Thyroid gland (tissue), 4 donors: ENCODE results near the gene CCDC7. TPM values are rescaled to one million over a fixed set of nuclear protein-coding genes. Genes with fewer than 3 reads are reported as not detected.
"Not testable (repeated sequence)": the region's sequence is repeated elsewhere in the genome, so short reads cannot be mapped to it uniquely, and the experiment has no call there.

Source experiments
- DNase-seq, 2 donors: peaks; one replicate each; pipeline ENCODE4 v3.0.0-alpha.2; 2019
- H3K27ac ChIP-seq, 3 donors: fragments of 200-600 bp; sonication (generic); 1 replicate in 2 of 3; 2 replicates in 1 of 3; pipeline ENCODE4 v1.5.1; 2016 to 2019; ENCODE audit warnings: mild to moderate bottlenecking in 1 of 3, moderate library complexity in 1 of 3
- H3K27me3 ChIP-seq: fragments of 200-600 bp; sonication (generic); one replicate; pipeline ENCODE4 v1.5.1; 2019
- H3K36me3 ChIP-seq, 2 donors: fragments of 200-600 bp; sonication (generic); one replicate each; pipeline ENCODE4 v1.5.1; 2016 to 2019
- H3K4me1 ChIP-seq, 2 donors: fragments of 200-600 bp; sonication (generic); one replicate each; pipeline ENCODE4 v1.5.1; 2017 to 2019
- H3K4me3 ChIP-seq, 3 donors: fragments of 200-600 bp; sonication (generic); replicated peaks in 1 of 3; 1 replicate in 2 of 3; 2 replicates in 1 of 3; pipeline ENCODE4 v1.5.1; 2016; ENCODE audit warnings: mild to moderate bottlenecking in 1 of 3
- H3K9me3 ChIP-seq: fragments of 200-600 bp; sonication (generic); one replicate; pipeline ENCODE4 v1.5.1; 2017
- POLR2A ChIP-seq, 2 donors: fragments of 450-650 bp; IDR thresholded peaks; one replicate each; pipeline ENCODE4 v1.6.1; 2017; ENCODE audit warnings: antibody characterized with exemption in 2 of 2, mild to moderate bottlenecking in 2 of 2, moderate library complexity in 1 of 2
- WGBS, 2 donors: methylation state at CpG; one replicate each; pipeline ENCODE4 v1.1.5; 2017; 5-methylcytosine and 5-hydroxymethylcytosine counted together
- intact Hi-C: fragments of 100-400 bp; cut with DNase I; formaldehyde crosslinking; loops from one replicate; pipeline ENCODE4 v1.15.1; 2023
- total RNA-seq, 4 donors: library from RNA; depleted of rRNA; stranded (reverse); fragments of >200 nt; gene quantifications; one replicate each; pipeline ENCODE4 v1.2.3, GENCODE V29; 2016
- TF ChIP-seq, protein P1 (sequence below), 6 experiments: fragments of 200-600 bp in 3 of 6; fragments of 450-650 bp in 3 of 6; sonication (generic) in 3 of 6; IDR thresholded peaks; one replicate each; pipeline ENCODE4 v1.5.1; 2016 to 2019; ENCODE audit warnings: antibody characterized with exemption in 6 of 6, mild to moderate bottlenecking in 2 of 6, inconsistent platforms in 1 of 6, moderate library complexity in 1 of 6

The CCDC7 gene
- total RNA-seq, 4 donors from 2014 or later = 41.2 to 69.0 (median 55.2) TPM

DNA sequence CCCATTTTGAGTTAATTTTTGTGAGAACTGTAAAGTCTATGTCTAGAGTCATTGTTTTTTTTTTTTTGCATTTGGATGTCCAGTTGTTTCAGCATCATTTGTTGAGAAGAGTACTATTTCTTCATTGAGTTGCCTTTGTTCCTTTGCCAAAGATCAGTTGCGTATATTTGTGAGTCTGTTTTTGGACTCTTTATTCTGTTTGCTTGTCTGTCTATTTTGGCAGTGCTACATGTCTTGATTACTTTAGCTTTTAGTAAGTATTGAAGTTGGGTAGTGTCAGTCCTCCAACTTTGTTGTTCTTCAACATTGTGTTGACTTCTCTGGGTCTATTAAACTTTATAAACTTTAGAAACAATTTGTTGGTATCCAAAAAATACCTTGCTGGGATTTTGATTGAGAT is 31.6 kb downstream of the CCDC7 start:
- no peak overlapping the region for H3K27ac ChIP-seq
- TF ChIP-seq, protein P1, sequence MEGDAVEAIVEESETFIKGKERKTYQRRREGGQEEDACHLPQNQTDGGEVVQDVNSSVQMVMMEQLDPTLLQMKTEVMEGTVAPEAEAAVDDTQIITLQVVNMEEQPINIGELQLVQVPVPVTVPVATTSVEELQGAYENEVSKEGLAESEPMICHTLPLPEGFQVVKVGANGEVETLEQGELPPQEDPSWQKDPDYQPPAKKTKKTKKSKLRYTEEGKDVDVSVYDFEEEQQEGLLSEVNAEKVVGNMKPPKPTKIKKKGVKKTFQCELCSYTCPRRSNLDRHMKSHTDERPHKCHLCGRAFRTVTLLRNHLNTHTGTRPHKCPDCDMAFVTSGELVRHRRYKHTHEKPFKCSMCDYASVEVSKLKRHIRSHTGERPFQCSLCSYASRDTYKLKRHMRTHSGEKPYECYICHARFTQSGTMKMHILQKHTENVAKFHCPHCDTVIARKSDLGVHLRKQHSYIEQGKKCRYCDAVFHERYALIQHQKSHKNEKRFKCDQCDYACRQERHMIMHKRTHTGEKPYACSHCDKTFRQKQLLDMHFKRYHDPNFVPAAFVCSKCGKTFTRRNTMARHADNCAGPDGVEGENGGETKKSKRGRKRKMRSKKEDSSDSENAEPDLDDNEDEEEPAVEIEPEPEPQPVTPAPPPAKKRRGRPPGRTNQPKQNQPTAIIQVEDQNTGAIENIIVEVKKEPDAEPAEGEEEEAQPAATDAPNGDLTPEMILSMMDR (IDR thresholded peaks at IDR 0.05) = no peak
- no peak for TF ChIP-seq POLR2A (IDR thresholded peaks at IDR 0.05)
- H3K27me3 ChIP-seq = no peaks in the 10 kb centered on the region
- intact Hi-C loops = no loop called here
- H3K9me3 ChIP-seq = no peaks in the 10 kb centered on the region
- no peak overlapping the region for H3K4me3 ChIP-seq
- H3K4me1 ChIP-seq = no peaks in the 10 kb centered on the region
- 98 to 100% methylated on average over 1 of the region's 1 CpG for WGBS, 2 donors
- DNase-seq = no peak
- peaks cover 5 to 7% of the 10 kb centered on the region in 2 donors for H3K36me3 ChIP-seq

DNA sequence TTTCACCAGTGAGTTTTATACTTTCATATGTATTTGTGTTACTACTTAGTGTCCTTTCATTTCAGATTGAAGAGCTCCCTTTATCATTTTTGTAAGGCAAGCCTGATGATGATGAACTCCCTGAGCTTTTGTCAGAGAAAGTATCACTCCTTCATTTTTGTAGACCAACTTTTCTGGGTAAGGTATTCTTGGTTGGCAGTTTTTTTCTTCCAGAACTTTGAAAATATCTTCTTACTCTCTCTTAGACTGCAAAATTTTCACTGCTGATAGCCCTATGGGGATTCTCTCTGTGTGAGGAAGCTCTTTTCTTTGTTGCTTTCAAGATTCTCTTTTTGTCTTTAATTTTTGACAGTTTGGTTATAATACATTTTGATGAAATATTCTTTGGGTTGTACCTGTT is 35.7 kb downstream of the CCDC7 start:
- H3K9me3 ChIP-seq = no peaks in the 10 kb centered on the region
- H3K4me1 ChIP-seq = no peaks in the 10 kb centered on the region
- no peak for DNase-seq
- TF ChIP-seq POLR2A (IDR thresholded peaks at IDR 0.05) = no peak
- TF ChIP-seq, protein P1 (IDR thresholded peaks at IDR 0.05) = no peak
- H3K36me3 ChIP-seq = peaks cover 5 to 7% of the 10 kb centered on the region in 2 donors
- intact Hi-C loops = no loop called here
- H3K27me3 ChIP-seq = no peaks in the 10 kb centered on the region
- H3K4me3 ChIP-seq = no peak overlapping the region
- no peak overlapping the region for H3K27ac ChIP-seq

- H3K9me3 ChIP-seq, DNase-seq, H3K36me3 ChIP-seq, H3K27me3 ChIP-seq, intact Hi-C loops, H3K27ac ChIP-seq, H3K4me3 ChIP-seq, H3K4me1 ChIP-seq: not testable (repeated sequence)
These were observed 37.1 kb downstream of the CCDC7 start for GRCh38 chr10:32483019-32483502.

GRCh38 chr10:32488038-32488437 is 42.1 kb downstream of the CCDC7 start:
- H3K4me1 ChIP-seq, DNase-seq, H3K27me3 ChIP-seq, H3K9me3 ChIP-seq, H3K4me3 ChIP-seq, intact Hi-C loops, H3K27ac ChIP-seq, H3K36me3 ChIP-seq: not testable (repeated sequence)
- WGBS, 2 donors = 87 to 94% methylated on average over 9 to 10 of the region's 10 CpGs

DNA sequence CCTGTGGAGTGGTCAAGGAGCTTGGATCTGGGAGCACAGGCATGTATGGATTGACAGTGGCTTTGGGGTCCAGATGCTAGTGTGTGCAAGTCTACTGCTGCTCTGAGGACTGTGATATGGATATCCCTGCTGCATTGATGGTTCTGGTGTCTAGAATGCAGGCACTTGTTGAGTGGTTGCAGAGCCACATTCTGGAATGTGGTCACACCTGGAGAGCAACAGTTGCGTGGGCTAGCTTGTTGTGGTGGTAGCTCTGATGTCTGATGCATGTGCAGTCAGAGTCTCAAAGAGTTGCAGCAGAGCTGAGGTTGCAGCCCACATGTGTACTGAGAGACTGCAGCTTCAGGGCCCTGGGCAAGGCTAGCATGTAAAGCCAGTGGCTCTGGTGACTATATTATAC is 43.2 kb downstream of the CCDC7 start:
- intact Hi-C loops = no loop called here
- no peaks in the 10 kb centered on the region for H3K4me1 ChIP-seq
- no peak overlapping the region for H3K4me3 ChIP-seq
- no peak for DNase-seq
- no peaks in the 10 kb centered on the region for H3K9me3 ChIP-seq
- no peak for TF ChIP-seq POLR2A (IDR thresholded peaks at IDR 0.05)
- TF ChIP-seq, protein P1 (IDR thresholded peaks at IDR 0.05) = no peak
- no peaks in the 10 kb centered on the region for H3K36me3 ChIP-seq
- H3K27me3 ChIP-seq = no peaks in the 10 kb centered on the region
- H3K27ac ChIP-seq = no peak overlapping the region
- 89 to 100% methylated on average over 1 of the region's 1 CpG for WGBS, 2 donors

DNA sequence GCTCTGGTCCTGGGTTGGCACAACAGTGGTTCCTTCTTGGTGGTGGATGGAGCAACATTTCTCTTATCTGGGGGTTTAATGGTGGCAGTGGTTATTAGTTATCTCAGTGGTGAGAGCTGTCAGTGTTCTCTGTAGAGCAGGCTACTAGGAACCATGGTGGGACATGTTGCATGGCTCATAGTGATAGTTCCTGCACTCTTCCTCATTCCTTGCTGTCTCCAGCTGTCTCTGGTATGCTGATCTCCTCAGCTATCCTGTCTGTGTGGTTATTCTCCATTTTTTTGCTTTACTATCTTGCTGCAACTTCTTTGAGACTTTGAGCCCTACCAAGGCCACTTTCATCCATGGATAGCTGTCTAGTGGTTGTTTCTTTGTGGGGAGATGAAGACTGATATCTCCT is 44.0 kb downstream of the CCDC7 start:
- H3K27me3 ChIP-seq = no peaks in the 10 kb centered on the region
- DNase-seq = no peak
- H3K9me3 ChIP-seq = no peaks in the 10 kb centered on the region
- intact Hi-C loops = no loop called here
- no peaks in the 10 kb centered on the region for H3K4me1 ChIP-seq
- no peak overlapping the region for H3K27ac ChIP-seq
- H3K4me3 ChIP-seq = no peak overlapping the region
- H3K36me3 ChIP-seq = no peaks in the 10 kb centered on the region
- TF ChIP-seq POLR2A (IDR thresholded peaks at IDR 0.05) = no peak
- TF ChIP-seq, protein P1 (IDR thresholded peaks at IDR 0.05) = no peak

- H3K4me1 ChIP-seq, H3K36me3 ChIP-seq, intact Hi-C loops, H3K27ac ChIP-seq, H3K9me3 ChIP-seq, H3K27me3 ChIP-seq, DNase-seq, H3K4me3 ChIP-seq: not testable (repeated sequence)
- WGBS, 2 donors = 71 to 94% methylated on average over 2 of the region's 2 CpGs
These were observed 48.6 kb downstream of the CCDC7 start for GRCh38 chr10:32494562-32494961.

DNA sequence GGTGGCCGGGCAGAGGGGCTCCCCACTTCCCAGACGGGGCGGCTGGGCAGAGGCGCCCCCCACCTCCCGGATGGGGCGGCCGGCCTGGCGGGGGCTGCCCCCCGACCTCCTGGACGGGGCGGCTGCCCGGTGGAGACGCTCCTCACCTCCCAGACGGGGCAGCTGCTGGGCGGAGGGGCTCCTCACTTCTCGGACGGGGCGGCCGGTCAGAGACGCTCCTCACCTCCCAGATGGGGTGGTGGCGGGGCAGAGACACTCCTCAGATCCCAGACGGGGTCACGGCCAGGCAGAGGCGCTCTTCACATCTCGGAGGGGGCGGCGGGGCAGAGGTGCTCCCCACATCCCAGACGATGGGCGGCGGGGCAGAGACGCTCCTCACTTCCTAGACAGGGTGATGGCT is 54.2 kb downstream of the CCDC7 start:
- WGBS, 2 donors = 96 to 98% methylated on average over 13 to 29 of the region's 31 CpGs
- H3K4me3 ChIP-seq, intact Hi-C loops, H3K27me3 ChIP-seq, H3K27ac ChIP-seq, H3K4me1 ChIP-seq, H3K9me3 ChIP-seq, DNase-seq, H3K36me3 ChIP-seq: not testable (repeated sequence)
